ENCODE data around the gene KRT38. TPM values are rescaled to one million over a fixed set of nuclear protein-coding genes. Genes with fewer than 3 reads are reported as not detected.

Gene KRT38
- 10 to 100 TPM in 1 of 4 donors, 1 to 10 TPM in 2, not detected in 1; 1.6 to 21.6 (median 3.9) TPM for total RNA-seq

DNA sequence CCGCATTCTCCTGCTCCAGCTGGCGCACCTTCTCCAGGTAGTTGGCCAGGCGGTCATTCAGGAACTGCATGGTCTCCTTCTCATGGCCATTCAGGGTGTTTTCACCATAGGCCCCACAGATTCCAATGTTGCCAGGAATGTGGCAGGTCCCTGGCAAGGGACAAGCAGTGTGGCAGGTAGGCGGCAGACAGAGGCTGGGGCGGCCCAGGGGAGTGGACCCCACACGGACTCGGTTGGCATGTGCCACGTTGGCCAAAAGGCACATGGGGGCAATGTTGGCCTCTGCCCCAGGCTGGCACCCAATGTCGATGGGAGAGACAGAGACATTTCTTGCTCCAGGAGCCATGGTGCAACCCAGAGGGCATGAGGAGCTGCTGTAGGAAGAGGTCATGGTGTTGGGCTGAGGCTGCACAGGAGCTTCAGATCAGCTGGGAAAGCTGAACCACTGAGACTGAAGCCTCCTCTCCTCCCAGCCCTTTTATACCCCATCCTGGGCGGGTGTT is at the start of gene KRT38:
TSS of gene KRT38 (minus strand) at position 453 of the 503 bp plus-strand sequence. CDS start at position 391, 62 bp downstream.
- no peaks in the 10 kb centered on the region for H3K4me1 ChIP-seq
- no peak within 1 kb of the TSS for H3K4me3 ChIP-seq
- WGBS: 92% methylated on average over 6 of the region's 10 CpGs
- H3K9me3 ChIP-seq: no peaks in the 10 kb centered on the region
- TF ChIP-seq POLR2A (IDR thresholded peaks at IDR 0.05): no peak
- no peak for TF ChIP-seq POLR2AphosphoS5 (IDR thresholded peaks at IDR 0.05)
- TF ChIP-seq, protein P1, sequence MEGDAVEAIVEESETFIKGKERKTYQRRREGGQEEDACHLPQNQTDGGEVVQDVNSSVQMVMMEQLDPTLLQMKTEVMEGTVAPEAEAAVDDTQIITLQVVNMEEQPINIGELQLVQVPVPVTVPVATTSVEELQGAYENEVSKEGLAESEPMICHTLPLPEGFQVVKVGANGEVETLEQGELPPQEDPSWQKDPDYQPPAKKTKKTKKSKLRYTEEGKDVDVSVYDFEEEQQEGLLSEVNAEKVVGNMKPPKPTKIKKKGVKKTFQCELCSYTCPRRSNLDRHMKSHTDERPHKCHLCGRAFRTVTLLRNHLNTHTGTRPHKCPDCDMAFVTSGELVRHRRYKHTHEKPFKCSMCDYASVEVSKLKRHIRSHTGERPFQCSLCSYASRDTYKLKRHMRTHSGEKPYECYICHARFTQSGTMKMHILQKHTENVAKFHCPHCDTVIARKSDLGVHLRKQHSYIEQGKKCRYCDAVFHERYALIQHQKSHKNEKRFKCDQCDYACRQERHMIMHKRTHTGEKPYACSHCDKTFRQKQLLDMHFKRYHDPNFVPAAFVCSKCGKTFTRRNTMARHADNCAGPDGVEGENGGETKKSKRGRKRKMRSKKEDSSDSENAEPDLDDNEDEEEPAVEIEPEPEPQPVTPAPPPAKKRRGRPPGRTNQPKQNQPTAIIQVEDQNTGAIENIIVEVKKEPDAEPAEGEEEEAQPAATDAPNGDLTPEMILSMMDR (IDR thresholded peaks at IDR 0.05): no peak
- no peak for TF ChIP-seq EP300 (IDR thresholded peaks at IDR 0.05)
- H3K27me3 ChIP-seq: peaks cover 11% of the 10 kb centered on the region
- no peaks in the 10 kb centered on the region for H3K36me3 ChIP-seq
- H3K27ac ChIP-seq: no peak within 1 kb of the TSS
- DNase-seq (ENCODE audit: low spot score in 2 of 2): no peak

DNA sequence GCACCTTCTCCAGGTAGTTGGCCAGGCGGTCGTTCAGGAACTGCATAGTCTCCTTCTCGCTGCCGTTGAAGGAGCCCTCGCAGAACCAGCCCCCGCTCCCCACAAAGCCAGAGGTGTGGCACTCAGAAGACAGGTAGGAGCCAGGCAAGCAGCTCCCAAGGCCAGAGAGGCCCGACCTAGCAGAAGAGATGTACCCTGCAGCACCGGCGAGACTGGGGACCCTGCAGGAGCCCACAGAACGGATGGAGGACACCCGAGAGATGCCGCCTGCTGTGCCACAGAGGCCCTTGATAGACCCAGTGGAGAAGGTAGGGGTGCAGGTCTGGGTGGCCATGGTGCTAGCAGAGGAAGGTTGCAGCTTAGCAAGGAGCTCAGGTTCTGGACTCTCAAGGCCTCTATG is 48.7 kb upstream of the KRT38 start, which contains the start of gene KRT36:
TSS of gene KRT36 (minus strand) at position 380 of the 400 bp plus-strand sequence. CDS start at position 334, 46 bp downstream.
- WGBS: 100% methylated on average over 3 of the region's 12 CpGs

DNA sequence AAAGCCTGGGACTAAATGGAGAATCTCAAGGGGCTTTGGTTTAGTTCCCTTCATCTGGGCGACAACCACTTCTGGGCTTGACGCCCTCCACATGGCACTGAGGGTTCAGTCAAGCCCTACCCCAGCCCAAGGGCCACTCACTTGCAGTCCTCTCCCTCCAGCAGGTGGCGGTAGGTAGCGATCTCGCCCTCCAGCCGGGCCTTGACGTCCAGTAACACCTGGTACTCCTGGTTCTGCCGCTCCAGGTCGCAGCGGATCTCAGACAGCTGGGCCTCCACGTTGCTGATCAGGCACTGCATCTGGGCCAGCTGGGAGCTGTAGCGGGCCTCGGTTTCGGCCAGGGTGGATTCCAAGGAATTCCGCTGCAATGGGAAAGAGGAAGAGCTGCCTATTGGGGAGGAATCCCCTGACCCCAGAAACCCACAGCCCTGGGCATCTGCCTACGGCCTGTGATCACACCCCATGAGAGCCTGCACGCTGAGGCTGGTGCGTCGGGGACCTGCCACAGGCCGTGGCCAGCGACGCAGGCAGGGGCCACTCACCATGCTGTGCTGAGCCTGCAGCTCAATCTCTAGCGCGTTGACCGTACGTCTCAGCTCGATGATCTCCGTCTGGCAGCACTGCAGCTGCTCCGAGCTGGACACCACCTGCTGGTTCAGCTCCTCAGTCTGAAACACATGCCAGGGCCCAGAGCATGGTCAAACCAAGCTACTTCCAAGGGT is 46.2 kb upstream of the KRT38 start:
- H3K4me1 ChIP-seq: no peaks in the 10 kb centered on the region
- H3K36me3 ChIP-seq: no peaks in the 10 kb centered on the region
- WGBS: 88% methylated on average over 11 of the region's 29 CpGs
- no peaks in the 10 kb centered on the region for H3K9me3 ChIP-seq
- peaks cover 10% of the 10 kb centered on the region for H3K27me3 ChIP-seq
- TF ChIP-seq POLR2A (IDR thresholded peaks at IDR 0.05) (no peak), POLR2AphosphoS5 (IDR thresholded peaks at IDR 0.05) (no peak), EP300 (IDR thresholded peaks at IDR 0.05) (no peak)
- TF ChIP-seq, protein P1 (IDR thresholded peaks at IDR 0.05): no peak
- no peak overlapping the region for H3K4me3 ChIP-seq
- no peak for DNase-seq (ENCODE audit: low spot score in 2 of 2)
- no peak overlapping the region for H3K27ac ChIP-seq

More for the DNA sequence above, 48.7 kb upstream of the KRT38 start, which contains the start of gene KRT36:
- TF ChIP-seq POLR2AphosphoS5 (IDR thresholded peaks at IDR 0.05) (no peak), POLR2A (IDR thresholded peaks at IDR 0.05) (no peak), EP300 (IDR thresholded peaks at IDR 0.05) (no peak)
- TF ChIP-seq, protein P1 (IDR thresholded peaks at IDR 0.05): no peak
- no peak within 1 kb of the TSS for H3K27ac ChIP-seq
- no peaks in the 10 kb centered on the region for H3K4me1 ChIP-seq
- no peak within 1 kb of the TSS for H3K4me3 ChIP-seq
- H3K36me3 ChIP-seq: no peaks in the 10 kb centered on the region
- no peaks in the 10 kb centered on the region for H3K9me3 ChIP-seq
- no peak for DNase-seq (ENCODE audit: low spot score in 2 of 2)
- H3K27me3 ChIP-seq: peaks cover 10% of the 10 kb centered on the region

DNA sequence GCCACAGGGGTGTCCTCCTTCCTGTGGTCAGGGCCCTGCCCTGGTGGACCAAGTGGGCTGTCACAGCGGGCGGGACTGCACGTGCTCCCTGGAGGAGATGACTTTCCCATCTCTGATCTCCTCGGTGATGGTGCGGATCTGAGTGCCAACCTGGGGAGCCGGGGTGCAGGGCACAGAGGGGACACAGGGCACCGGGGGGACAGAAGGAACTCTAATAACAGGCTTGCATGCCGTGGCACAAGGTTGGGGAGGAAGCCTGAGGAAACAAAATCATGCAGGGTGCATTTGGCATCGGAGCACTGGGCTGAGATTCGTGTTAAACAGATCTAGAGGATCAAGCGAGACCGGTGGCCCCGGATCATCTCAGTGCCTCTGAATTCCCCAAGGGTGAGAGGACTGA is 45.5 kb upstream of the KRT38 start:
- H3K9me3 ChIP-seq: no peaks in the 10 kb centered on the region
- H3K4me1 ChIP-seq: no peaks in the 10 kb centered on the region
- 91% methylated on average over 13 of the region's 13 CpGs for WGBS
- H3K27me3 ChIP-seq: peaks cover 10% of the 10 kb centered on the region
- TF ChIP-seq POLR2AphosphoS5 (IDR thresholded peaks at IDR 0.05) (no peak), EP300 (IDR thresholded peaks at IDR 0.05) (no peak)
- TF ChIP-seq, protein P1 (IDR thresholded peaks at IDR 0.05): no peak
- H3K27ac ChIP-seq: no peak overlapping the region
- no peak overlapping the region for H3K4me3 ChIP-seq
- no peak for DNase-seq (ENCODE audit: low spot score in 2 of 2)
- H3K36me3 ChIP-seq: no peaks in the 10 kb centered on the region
